Astrocyte (in vitro differentiated cells and primary cell): Measurements from ENCODE around the gene SORD.
"Not testable (repeated sequence)": the region's sequence is repeated elsewhere in the genome, so short reads cannot be mapped to it uniquely, and the experiment has no call there.

Experiments
- CTCF ChIP-seq: IDR thresholded peaks from 2 replicates; pipeline ENCODE4 v1.5.1; 2011; ENCODE audit warnings: low read depth, mild to moderate bottlenecking, inconsistent platforms, low read length, moderate library complexity; ENCODE audit not compliant: insufficient read depth
- EZH2 ChIP-seq: IDR thresholded peaks from 2 replicates; pipeline ENCODE4 v1.6.1; 2012; ENCODE audit warnings: mild to moderate bottlenecking, low read length, inconsistent platforms; ENCODE audit not compliant: insufficient read depth

DNA sequence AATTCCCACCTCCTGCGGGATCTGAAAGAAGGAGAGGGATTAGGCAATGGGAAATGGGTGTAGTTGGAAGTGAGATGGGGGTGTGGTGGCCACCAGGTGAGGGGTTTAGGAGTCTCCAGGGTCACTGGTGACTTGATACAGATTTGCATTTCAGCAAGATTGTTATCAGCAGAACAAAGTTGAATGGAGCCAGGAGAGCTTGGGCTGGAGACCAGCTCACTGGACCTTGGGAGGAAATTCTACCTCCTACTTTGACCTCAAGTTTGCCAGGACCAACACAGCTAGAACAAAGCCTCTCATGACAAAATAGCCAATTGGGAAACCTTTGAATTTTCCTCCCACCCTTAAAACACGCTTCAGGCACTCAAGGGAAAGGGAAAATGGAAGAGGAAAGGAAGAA is 9.5 kb downstream of the SORD start:
- TF ChIP-seq CTCF, EZH2: not testable (repeated sequence)
